GM21737 (cell line): ENCODE data around the gene MT1HL1.

Experiments used
- ATAC-seq: cut with Tn5 transposase; IDR thresholded peaks from one replicate; pipeline ENCODE4 v1.9.1; 2021; ENCODE audit warnings: mild to moderate bottlenecking, moderate library complexity; ENCODE audit not compliant: unreplicated experiment

The MT1HL1 gene

DNA sequence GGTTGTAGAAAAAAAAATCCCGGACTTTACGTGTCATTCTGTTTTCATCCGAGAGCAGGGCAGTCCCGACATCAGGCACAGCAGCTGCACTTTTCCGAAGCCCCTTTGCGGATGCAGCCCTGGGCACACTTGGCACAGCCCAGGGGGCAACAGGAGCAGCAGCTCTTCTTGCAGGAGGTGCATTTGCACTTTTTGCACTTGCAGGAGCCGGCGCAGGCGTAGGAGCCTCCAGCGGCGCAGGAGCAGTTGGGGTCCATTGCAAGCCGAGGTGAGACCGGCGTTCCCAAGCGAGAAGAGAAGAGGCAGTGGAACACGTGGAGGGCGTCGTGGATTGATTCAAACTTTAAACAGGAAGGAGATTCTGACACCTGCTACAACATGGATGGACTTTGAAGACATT lies at the start of gene MT1HL1:
Gene MT1HL1, minus strand, starts transcription at position 326 of the 400 bp plus-strand sequence. Its CDS starts 69 bp downstream, at position 257.
- no peak for ATAC-seq

- no peak for ATAC-seq
These were observed 46.7 kb upstream of the MT1HL1 start for GRCh38 chr1:237050915-237051314.

DNA sequence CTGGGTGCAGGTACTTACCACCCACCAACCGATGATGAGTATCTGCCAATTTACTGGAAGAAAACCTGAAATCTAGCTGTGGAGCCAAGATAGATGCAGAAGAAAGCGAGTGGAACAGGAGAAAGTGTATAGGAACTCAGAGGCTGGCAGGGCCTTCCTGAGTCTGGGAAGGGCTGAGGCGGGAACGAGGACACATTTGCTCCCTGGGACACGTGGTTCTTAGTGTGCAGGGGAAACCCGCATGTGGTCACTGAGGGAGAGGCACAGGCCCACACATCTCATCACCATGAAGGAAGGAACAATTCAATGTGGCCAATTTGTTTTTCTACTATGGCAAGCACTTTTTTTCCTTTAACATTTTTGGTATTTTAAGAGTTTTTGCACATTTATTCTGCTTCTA lies 45.9 kb upstream of the MT1HL1 start:
- ATAC-seq, result no peak

DNA sequence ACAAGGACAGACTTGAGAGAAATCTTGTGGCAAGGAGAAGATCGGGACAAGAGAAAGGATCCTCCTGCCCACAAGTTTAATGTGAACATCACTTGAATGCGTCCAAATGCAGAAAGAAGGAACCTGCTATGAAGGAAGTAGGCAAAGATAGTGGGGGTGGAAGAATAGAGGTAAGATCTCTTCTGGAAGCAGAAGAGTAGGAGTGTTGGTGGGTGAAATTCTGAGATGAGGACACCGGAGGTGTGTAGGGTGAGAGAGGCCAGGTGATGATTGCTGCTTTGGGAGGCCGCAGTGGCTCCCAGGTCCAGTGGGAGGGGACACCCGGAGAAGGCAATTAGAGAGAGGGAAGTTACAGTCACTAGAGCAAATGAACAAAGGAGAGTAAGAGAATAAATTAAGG lies 44.6 kb upstream of the MT1HL1 start:
- no peak for ATAC-seq

- no peak for ATAC-seq
These were observed 41.2 kb upstream of the MT1HL1 start for GRCh38 chr1:237045278-237046016.

DNA sequence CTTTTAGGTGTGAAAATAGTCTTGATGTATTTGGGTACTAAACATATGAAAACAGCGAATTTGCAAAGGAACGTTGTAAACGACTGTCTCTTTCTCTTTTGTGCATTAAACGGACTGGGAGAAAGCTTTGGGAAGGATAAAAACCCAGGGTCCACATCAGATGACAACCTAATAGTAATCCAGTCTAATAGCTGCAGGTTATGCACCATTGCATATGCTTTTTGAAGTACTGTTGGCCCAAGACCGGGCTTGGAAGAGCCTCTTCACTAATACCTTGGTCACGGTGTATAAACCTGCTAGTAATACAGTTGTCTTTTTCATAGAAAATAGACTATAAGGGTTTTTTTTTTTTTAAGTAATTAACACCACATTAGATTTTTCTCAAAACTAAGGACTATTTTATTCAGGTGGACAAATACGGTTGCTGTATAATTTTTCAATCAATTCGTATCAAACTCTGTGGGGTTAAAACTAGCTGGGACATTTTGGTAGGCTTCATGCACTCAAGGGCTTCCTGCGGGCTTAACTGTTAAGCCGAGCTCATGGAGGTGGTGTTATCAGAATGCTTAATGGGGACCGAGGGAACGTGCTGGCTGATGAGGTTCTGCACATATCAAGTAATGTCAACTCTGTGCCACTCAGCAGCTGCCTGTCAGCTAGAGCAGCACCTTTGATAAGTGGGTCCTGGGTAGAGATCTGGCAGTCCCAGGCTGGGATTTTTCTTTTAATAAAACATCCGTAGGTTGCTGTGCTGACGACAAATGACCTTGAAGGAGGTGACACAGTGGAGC lies 39.8 kb upstream of the MT1HL1 start:
- no peak for ATAC-seq

GRCh38 chr1:237042892-237043576 lies 38.8 kb upstream of the MT1HL1 start:
- no peak for ATAC-seq

GRCh38 chr1:237042526-237042891 lies 38.3 kb upstream of the MT1HL1 start:
- no peak for ATAC-seq

DNA sequence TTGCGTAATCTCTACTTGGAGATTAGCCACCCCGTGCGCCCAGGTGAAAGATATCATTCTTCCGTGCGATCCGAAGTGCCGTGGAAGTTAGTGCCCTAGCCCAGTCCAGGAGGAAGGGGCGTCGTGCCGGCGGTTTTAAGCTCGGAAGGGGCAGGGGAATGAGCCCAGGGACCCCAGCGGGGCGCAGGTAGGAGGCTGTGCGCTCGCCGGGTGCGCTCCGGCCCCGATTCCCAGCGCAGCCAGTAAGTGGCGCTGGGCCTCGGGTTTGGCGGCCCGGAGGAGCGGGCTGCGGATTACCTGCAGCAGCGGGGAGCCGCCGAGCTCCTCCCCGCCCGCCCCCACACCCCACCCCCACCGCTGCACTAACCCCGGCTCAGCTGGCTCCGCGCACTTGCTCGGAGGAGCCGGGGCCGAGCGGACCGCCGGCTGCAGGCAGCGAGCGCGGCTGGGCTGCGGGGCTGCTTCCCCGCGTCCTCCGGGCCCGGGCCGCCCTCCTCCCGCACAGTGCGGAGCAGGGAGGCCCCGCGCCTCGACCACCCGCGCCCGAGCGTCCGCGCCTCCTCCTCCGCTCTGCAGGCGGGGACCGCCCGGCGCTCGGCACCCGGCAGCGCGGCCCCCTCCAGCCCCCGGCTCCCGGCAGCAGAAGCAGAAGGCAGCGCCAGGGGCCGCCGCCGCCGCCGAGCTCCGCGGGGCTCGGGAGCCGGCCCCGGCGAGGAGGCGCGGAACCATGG lies 37.7 kb upstream of the MT1HL1 start, which contains the start of gene RYR2:
Gene RYR2, plus strand, starts transcription at position 390 of the 731 bp plus-strand sequence. Its CDS starts 338 bp downstream, at position 728.
- ATAC-seq, result no peak

- ATAC-seq, result no peak
These were observed 37.2 kb upstream of the MT1HL1 start for GRCh38 chr1:237041461-237041794.

GRCh38 chr1:237040823-237041222 lies 36.6 kb upstream of the MT1HL1 start:
- ATAC-seq, result no peak

DNA sequence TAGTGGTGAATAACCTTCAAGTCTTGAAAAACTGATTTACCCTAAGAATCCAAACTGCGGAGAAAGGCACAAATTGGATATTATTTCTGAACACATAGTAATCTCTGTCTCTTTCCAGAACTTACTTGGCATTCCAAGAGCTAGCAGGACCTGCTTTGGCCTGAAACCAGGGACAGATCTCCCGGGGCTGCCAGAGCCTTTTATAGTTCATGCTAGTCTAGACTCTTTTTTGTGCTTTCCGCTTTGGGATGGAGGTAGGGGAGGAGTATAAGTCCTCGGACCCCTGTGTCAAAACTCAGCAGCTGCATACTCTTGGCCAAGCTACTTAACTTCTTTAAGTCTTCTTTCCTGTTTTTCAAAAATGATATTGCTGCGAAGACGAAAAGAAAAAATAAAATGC lies 34.0 kb upstream of the MT1HL1 start:
- ATAC-seq, result no peak

DNA sequence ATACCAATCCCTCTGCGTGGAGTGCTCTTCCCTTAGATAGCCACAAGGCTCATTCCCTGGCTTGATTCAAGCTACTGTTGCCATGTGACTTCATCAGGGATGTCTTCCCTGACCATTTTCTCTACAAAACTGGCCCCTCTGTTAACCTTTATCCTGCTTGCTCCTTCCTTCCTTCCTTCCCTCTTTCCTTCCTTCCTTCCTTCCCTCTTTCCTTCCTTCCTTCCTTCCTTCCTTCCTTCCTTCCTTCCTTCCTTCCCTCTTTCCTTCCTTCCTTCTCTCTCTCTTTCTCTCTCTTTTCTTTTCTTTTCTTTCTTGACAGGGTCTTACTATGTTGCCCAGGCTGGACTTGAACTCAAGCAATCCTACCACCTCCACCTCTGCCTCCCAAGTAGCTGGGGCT lies 31.5 kb upstream of the MT1HL1 start:
- no peak for ATAC-seq

DNA sequence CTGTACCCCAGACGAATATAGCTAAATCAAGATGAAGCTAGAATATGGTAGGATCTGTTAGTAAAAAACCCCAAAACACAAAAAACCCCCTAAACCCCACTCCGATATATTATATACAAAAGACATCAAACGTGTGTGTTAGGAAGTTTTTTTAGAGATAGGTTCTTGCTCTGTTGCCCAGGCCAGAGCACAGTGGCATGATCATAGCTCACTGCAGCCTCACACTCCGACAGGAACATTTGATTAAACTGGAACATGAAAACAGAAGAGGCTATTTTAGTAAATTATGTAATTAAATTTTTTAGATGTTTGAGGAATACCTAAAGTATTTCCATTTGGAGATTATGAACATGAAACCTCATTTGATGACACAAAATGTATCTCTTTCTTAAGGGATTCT lies 29.6 kb upstream of the MT1HL1 start:
- ATAC-seq, result no peak

DNA sequence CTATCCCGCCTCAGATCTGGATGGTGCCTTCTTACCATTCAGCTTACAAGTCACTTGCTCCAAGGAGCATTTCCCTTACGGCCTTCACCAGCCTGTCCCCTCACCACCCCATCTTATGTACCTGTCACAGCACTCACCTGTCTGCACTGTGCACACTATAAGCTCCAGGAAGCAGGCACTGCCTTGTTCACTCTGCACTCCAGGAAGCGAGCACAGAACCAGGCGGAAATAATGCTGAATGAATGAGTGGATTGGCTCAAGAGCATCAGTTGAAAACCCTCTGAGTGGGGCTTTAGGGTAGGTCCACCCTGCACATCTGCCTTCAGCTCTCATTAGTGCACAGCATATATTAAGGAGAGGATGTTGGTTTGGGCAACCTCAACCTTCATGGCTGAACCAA lies 28.8 kb upstream of the MT1HL1 start:
- no peak for ATAC-seq

- ATAC-seq, result no peak
These were observed 27.8 kb upstream of the MT1HL1 start for GRCh38 chr1:237032029-237032428.

- ATAC-seq, result no peak
These were observed 27.2 kb upstream of the MT1HL1 start for GRCh38 chr1:237031480-237031879.

GRCh38 chr1:237029850-237030535 lies 25.8 kb upstream of the MT1HL1 start:
- no peak for ATAC-seq

DNA sequence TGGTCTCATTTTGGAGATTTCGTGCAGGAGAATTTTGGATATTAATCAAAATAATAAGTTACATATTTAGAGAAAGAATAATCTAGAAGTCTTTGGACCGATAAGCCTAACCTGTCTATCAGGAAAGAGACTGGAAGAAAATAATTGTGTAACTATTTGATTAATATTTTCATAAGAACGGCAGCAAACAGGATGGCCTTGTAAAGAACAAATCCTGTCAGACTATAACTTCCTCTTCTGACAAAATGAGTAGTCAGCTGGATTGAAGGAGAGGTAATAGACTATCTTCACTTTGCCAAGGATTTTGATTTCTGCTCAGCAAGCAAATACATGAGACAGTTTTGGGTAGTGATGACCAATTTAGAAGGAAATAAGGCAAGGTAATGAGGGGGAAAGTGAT lies 25.0 kb upstream of the MT1HL1 start:
- no peak for ATAC-seq

DNA sequence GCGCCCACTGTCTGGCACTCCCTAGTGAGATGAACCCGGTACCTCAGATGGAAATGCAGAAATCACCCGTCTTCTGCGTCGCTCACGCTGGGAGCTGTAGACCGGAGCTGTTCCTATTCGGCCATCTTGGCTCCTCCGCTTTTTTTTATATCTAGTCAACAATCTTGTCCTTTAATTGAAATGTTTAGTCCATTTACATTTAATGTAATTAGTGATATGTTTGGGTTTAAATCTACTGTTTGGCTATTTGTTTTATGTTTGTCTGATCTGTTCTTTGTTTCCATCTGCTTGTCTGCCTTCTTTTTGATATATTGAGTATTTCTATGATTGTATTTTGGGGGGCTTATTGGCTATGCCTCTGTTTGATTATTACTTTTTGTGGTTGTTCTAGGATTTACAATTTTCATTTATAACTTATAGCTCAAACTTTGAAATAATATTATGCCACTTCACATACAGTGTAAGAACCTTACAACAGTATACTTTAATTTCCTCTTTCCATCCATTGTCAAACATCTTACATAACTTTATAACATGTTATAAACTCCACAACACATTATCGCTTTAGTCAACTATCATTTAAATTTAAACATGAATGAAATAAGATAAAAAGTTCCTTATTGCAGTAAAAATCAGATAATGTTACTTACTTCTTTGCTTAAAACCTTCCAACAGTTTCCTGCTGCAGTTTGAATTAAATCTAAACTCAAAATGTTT lies 21.3 kb upstream of the MT1HL1 start:
- no peak for ATAC-seq
